Cortex of kidney (tissue), 1 donor: ENCODE measurements around the gene WDFY3.
"Not testable (repeated sequence)": the region's sequence is repeated elsewhere in the genome, so short reads cannot be mapped to it uniquely, and the experiment has no call there.

Experiments
- DNase-seq: peaks from one replicate; lab custom pipeline; 2025; lab: John Stamatoyannopoulos, UW

Gene WDFY3

GRCh38 chr4:84673475-84674240, 292.8 kb downstream of the WDFY3 start:
- DNase-seq = no peak

GRCh38 chr4:84672177-84672576, 294.3 kb downstream of the WDFY3 start:
- DNase-seq = no peak

- DNase-seq = no peak
Measured at GRCh38 chr4:84669201-84669600, 297.3 kb downstream of the WDFY3 start.

GRCh38 chr4:84666439-84666838, 300.1 kb downstream of the WDFY3 start:
- no peak for DNase-seq

GRCh38 chr4:84664767-84665166, 301.7 kb downstream of the WDFY3 start:
- not testable (repeated sequence) for DNase-seq

- DNase-seq = no peak
Measured at GRCh38 chr4:84661191-84661939, 305.1 kb downstream of the WDFY3 start.

GRCh38 chr4:84660606-84661005, 305.9 kb downstream of the WDFY3 start:
- DNase-seq = no peak

GRCh38 chr4:84652478-84652877, 314.0 kb downstream of the WDFY3 start:
- DNase-seq = no peak

GRCh38 chr4:84651499-84651898, 315.0 kb downstream of the WDFY3 start:
- no peak for DNase-seq

- no peak for DNase-seq
Measured at GRCh38 chr4:84648863-84649647, 317.4 kb downstream of the WDFY3 start.

GRCh38 chr4:84648178-84648577, 318.3 kb downstream of the WDFY3 start:
- DNase-seq = no peak

GRCh38 chr4:84647312-84647884, 319.1 kb downstream of the WDFY3 start:
- DNase-seq = no peak

- no peak for DNase-seq
Measured at GRCh38 chr4:84644087-84644486, 322.4 kb downstream of the WDFY3 start.

- no peak for DNase-seq
Measured at GRCh38 chr4:84639145-84639544, 327.3 kb downstream of the WDFY3 start.

GRCh38 chr4:84638092-84638491, 328.4 kb downstream of the WDFY3 start:
- DNase-seq = no peak

- no peak for DNase-seq
Measured at GRCh38 chr4:84634961-84635360, 331.5 kb downstream of the WDFY3 start.

- no peak for DNase-seq
Measured at GRCh38 chr4:84632092-84632491, 334.4 kb downstream of the WDFY3 start.

- DNase-seq = no peak
Measured at GRCh38 chr4:84631573-84631972, 334.9 kb downstream of the WDFY3 start.

GRCh38 chr4:84626673-84627072, 339.8 kb downstream of the WDFY3 start:
- no peak for DNase-seq

- no peak for DNase-seq
Measured at GRCh38 chr4:84623661-84624060, 342.8 kb downstream of the WDFY3 start.

GRCh38 chr4:84622959-84623358, 343.5 kb downstream of the WDFY3 start:
- DNase-seq = no peak
